Kasumi-1 (cell line): ENCODE measurements around the gene CPSF6.
"Not testable (repeated sequence)": the region's sequence is repeated elsewhere in the genome, so short reads cannot be mapped to it uniquely, and the experiment has no call there.

Experiments
- DNase-seq, 2 experiments: peaks; one replicate each; lab custom pipeline; 2025; lab: John Stamatoyannopoulos, UW

Gene CPSF6

GRCh38 chr12:69239352-69239921 is at the start of gene CPSF6:
Gene CPSF6 (plus strand): TSS chr12:69239569. CDS start chr12:69239647, 78 bp downstream.
- peak; percentile 90 for DNase-seq

DNA sequence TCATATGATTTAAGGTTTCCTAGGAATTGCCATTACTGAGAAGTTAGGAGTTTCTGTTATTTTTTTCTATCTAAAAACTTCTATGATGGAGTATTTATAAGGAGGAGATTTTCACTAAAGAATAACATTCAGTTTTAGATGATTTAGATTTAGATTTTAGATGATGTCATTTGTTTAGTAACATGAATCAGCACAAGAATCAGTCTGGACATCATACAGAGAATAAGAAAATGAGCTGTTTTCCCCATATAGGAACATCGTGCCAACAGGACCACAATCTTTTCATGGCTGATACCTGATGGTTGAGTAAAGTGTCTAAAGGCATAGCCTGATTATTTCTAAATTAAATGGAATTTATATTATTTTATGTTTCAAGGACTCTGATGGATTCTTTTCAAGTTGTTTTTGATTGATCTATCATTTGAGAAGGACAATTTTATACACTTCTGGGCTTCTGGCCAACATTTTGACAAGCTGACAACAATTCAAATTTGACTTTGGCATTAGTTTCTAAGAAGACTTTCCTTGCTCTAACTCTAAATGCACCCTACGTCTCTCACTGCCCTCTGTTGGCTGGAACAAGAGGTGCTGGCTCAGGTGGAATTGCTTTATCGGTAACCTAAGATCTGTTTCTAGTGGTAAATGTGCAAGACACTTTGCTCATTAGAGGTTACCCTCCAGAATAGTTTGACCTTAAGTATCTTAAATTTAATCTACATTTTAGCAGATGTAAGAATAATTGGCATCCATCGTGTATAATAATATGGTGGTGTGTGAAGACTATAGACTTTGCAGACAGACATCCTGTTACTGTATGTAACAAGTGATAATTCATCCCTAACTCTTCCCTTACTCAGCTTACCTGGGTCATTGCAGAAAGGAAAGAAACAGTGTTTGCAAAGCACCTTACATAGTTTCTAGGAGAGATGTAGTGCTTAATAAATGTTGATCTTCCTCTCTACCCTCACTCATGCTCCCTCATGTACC is 42.8 kb upstream of the CPSF6 start:
- peak in 1 of 2 experiments; percentile 18 for DNase-seq

- not testable (repeated sequence) for DNase-seq
These were observed 39.4 kb upstream of the CPSF6 start for GRCh38 chr12:69199976-69200375.

DNA sequence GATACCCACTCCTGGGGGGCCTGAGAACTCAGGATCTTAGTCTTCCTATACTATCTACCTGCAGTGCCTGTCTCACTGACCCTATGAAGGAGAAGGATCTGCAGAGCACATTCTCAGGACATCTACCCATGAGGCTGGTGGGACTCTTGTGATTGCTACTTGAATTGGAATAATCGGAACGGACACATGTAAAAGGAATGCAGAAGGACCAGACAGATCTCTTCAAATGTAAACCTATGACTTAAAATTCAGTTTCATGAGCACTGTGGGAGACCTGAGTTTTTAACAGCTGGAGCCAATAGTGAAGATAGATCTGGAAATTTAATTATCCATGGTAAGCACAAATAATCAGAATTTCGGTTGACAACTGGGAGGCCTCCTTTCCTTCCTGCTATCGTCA is 35.2 kb upstream of the CPSF6 start:
- DNase-seq: no peak

DNA sequence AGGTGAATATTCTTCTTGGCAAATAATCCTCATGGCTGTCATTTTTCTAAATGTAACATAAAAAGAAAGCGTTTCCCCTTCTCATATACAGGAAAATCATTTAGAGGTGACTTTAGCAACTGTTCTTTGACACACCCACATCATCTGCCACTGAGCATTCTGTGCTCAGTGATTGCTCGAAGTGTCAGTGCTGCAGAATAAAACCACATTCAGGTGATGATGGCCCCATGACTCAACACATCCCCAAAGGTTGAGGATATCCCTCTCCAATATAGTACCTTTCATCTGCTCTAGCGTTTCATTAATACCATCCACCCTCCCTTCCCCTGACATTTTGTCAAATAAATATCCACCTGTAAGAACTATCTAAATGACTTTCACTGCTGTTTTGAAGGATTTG is 28.7 kb upstream of the CPSF6 start:
- DNase-seq: no peak

DNA sequence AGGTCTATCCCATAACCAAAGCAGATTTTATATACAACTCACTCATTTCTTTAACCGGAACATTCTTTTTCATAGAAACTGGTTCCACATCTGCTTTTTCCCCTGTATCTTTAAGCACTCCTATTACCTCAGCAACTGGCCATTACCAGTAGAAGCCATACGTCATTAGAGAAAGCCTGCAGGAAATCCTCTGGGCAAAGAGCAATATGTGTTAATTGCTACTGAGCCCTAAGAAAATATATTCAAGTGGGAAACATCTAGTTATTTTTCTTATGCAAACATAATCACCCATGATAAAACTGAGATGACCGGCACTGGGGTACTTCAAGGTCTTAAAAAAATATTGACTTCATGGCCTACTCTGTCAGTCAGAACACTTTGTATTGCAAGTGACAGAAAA is 28.2 kb upstream of the CPSF6 start:
- no peak for DNase-seq

GRCh38 chr12:69214169-69214568 is 25.2 kb upstream of the CPSF6 start:
- DNase-seq: no peak

- no peak for DNase-seq
These were observed 14.0 kb upstream of the CPSF6 start for GRCh38 chr12:69225251-69225910.

DNA sequence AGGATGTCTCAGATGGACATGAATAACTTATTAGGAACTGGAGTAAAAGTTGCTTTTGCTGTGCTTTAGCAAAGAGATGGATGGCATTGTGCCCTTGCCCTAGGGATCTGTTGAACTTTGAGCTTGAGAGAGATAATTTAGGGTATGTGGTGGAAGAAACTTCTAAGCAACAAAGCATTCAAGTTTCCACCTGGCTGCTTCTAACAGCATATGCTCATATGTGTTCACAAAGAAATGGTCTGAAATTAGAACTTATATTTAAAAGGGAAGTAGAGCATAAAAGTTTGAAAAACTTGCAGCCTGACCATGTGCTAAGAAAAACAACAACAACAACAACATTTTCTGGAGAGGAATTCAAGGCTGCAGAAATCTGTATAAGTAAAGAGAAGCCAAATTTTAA is 7.9 kb upstream of the CPSF6 start:
- DNase-seq: no peak

GRCh38 chr12:69238589-69239351 is 599 bp upstream of the CPSF6 start:
- DNase-seq: peak; percentile 13 to 36

GRCh38 chr12:69239922-69240630 is 707 bp downstream of the CPSF6 start:
- DNase-seq: no peak

- DNase-seq: peak; percentile 21 to 26
These were observed 1.2 kb downstream of the CPSF6 start for GRCh38 chr12:69240631-69240995.

DNA sequence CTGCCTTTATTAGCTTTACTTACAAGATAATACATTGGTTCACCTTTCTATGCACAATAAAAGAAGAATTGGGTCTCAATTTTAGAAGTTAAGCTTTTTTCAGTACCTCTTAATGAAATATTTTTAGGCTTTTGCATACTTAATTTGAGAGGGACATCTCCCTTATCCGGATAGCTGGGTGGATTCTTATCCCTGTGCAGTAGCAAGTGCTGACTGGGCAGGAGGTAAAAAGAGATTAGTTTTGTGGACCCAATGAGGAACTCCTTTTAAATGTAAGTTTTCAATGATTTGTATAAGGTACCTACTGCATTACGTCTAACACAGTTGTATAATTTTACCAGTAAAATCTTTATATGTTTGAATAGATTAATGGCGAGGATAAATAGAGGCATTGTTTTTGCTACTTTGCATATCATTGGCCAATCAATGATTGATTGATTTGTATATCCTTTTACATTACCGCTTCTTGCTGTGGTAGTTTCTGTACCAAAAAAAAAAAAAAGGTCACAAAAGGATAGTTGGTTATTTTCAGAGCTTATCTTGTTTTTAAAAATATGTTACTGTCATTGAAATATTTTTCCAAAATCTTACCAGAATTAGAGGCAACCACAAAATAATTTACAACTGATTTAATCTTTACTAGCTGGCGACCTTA is 2.2 kb downstream of the CPSF6 start:
- DNase-seq: no peak

GRCh38 chr12:69243099-69244084 is 4.0 kb downstream of the CPSF6 start:
- no peak for DNase-seq

DNA sequence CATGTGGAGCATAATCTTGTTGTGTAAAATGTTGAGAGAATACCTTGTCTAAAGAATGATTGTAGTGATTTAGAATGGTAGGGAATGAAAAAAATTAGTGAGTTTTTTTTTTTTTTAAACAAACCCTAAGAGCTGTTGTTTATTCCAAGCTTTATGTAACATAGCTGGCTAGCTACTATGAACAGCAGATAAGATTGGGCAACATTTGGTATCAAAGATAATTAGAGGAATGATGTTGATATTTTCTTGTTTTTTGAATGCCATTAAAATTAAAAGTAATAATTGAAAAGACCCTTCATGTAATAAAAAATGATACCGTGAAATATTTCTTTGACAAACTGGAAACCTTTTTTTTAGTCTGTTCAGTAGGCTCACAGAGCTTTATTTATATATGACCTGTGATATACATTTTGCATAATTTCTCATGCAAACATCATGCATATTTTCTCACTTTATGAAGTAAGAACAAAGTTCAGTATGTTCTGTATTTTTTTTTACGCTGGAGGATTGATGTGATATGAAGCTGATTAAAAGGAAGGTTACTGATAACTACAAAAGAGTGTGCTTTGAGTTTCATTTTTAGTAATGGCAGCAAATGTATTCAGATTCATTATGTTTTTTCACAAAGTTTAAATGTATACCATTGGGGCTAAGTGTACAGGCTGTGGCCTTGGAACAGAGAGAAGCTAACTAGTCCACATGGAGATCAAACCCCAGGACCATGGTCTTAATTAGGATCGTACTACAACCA is 8.1 kb downstream of the CPSF6 start:
- DNase-seq: no peak

GRCh38 chr12:69252033-69252432 is 12.7 kb downstream of the CPSF6 start:
- no peak for DNase-seq

GRCh38 chr12:69254046-69254445 is 14.7 kb downstream of the CPSF6 start:
- peak; percentile 67 to 69 for DNase-seq

DNA sequence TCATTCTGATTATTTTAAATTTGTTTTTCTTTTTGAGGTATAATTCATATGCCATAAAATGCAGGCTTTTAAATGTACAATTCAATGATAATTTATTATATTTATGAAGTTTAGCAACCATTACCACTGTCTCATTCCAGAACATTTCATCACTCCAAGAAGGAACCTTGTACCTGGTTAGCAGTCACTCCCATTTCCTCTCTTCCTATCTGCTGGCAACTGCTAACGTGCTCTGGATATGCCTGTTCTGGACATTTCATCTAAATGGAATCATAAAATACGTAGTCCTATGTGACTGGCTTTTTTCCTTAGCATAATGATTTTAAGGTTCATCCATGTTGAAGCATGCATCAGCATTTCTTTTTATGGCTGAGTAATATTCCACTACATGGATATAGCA is 15.5 kb downstream of the CPSF6 start:
- DNase-seq: no peak

GRCh38 chr12:69258655-69259054 is 19.3 kb downstream of the CPSF6 start:
- DNase-seq: no peak
